PC-9 (cell line): ENCODE measurements around the gene GPT2. TPM values are rescaled to one million over a fixed set of nuclear protein-coding genes. Genes with fewer than 3 reads are reported as not detected.

Source experiments
- BruUV-seq: library from RNA; stranded (reverse); fragments of 400-500 nt; replicated peaks from 2 replicates; lab custom pipeline; 2021; lab: Mats Ljungman, UMichigan
- CTCF ChIA-PET: fragments of 300-600 bp; sonication (Branson Sonifier 250); formaldehyde crosslinking; loops from one replicate; lab custom pipeline; 2022; ENCODE audit warnings: antibody characterized with exemption; lab: Charles Lee
- POLR2A ChIA-PET: fragments of 300-600 bp; sonication (Branson Sonifier 250); formaldehyde crosslinking; loops from one replicate; lab custom pipeline; 2022; ENCODE audit warnings: antibody characterized with exemption; ENCODE audit not compliant: unreplicated experiment; lab: Charles Lee
- DNase-seq, 2 experiments: peaks; one replicate each; pipeline versions ENCODE4 v3.0.0 to v3.0.0-alpha.2; 2015 to 2022; ENCODE audit warnings: mixed read lengths in 1 of 2
- H2AFZ ChIP-seq: fragments of 200-600 bp; sonication (generic); 2 replicates; pipeline ENCODE4 v1.8.1; 2017; ENCODE audit warnings: antibody characterized with exemption
- H3F3A ChIP-seq: fragments of 200-600 bp; sonication (generic); 2 replicates; pipeline ENCODE4 v1.8.1; 2017; ENCODE audit warnings: antibody characterized with exemption, mild to moderate bottlenecking, low read depth; ENCODE audit not compliant: insufficient read depth
- H3K27ac ChIP-seq: fragments of 200-600 bp; sonication (generic); 2 replicates; pipeline ENCODE4 v1.6.1; 2016; ENCODE audit warnings: mixed run types
- H3K27me3 ChIP-seq: fragments of 200-600 bp; sonication (generic); 2 replicates; pipeline ENCODE4 v1.6.1; 2016; ENCODE audit warnings: low read depth, mixed run types; ENCODE audit not compliant: insufficient read depth
- H3K36me3 ChIP-seq: fragments of 200-600 bp; sonication (generic); 2 replicates; pipeline ENCODE4 v1.6.1; 2016; ENCODE audit warnings: low read depth, mixed run types
- H3K4me1 ChIP-seq: fragments of 200-600 bp; sonication (generic); replicated peaks from 2 replicates; pipeline ENCODE4 v1.6.1; 2016; ENCODE audit warnings: mixed run types; ENCODE audit not compliant: insufficient read depth
- H3K4me2 ChIP-seq: fragments of 200-600 bp; sonication (generic); 2 replicates; pipeline ENCODE4 v1.6.1; 2017; ENCODE audit warnings: mixed run types
- H3K4me3 ChIP-seq: fragments of 200-600 bp; sonication (generic); 2 replicates; pipeline ENCODE4 v1.6.1; 2016; ENCODE audit warnings: mixed run types
- H3K79me2 ChIP-seq: fragments of 200-600 bp; sonication (generic); 2 replicates; pipeline ENCODE4 v1.6.1; 2017; ENCODE audit warnings: low read depth, mixed run types
- H3K9me2 ChIP-seq: fragments of 200-600 bp; sonication (generic); 2 replicates; pipeline ENCODE4 v1.8.1; 2017; ENCODE audit warnings: mild to moderate bottlenecking; ENCODE audit not compliant: insufficient read depth
- H3K9me3 ChIP-seq: fragments of 200-600 bp; sonication (generic); 2 replicates; pipeline ENCODE4 v1.8.1; 2016; ENCODE audit warnings: low read depth; ENCODE audit not compliant: insufficient read depth
- H4K20me1 ChIP-seq: fragments of 200-600 bp; sonication (generic); 2 replicates; pipeline ENCODE4 v1.8.1; 2017; ENCODE audit not compliant: insufficient read depth
- EZH2 ChIP-seq: fragments of 200-600 bp; sonication (generic); IDR thresholded peaks from 2 replicates; pipeline ENCODE4 v1.8.0; 2017; ENCODE audit warnings: antibody characterized with exemption, low read depth
- intact Hi-C: fragments of 100-400 bp; cut with micrococcal nuclease; formaldehyde crosslinking; loops from one replicate; pipeline ENCODE4 v1.10.0; 2022; ENCODE audit not compliant: unreplicated experiment
- total RNA-seq: library from RNA; stranded (reverse); gene quantifications from 2 replicates; pipeline ENCODE4 v1.2.3, GENCODE V29; 2021
- TF ChIP-seq, protein P1 (sequence below): fragments of 200-600 bp; sonication (generic); conservative IDR thresholded peaks from 2 replicates; pipeline ENCODE4 v1.6.1; 2017; ENCODE audit warnings: mixed run types, antibody characterized with exemption, mild to moderate bottlenecking, moderate library complexity

Gene GPT2
- total RNA-seq, 1 experiment from 2014 or later = 67.2 TPM

DNA sequence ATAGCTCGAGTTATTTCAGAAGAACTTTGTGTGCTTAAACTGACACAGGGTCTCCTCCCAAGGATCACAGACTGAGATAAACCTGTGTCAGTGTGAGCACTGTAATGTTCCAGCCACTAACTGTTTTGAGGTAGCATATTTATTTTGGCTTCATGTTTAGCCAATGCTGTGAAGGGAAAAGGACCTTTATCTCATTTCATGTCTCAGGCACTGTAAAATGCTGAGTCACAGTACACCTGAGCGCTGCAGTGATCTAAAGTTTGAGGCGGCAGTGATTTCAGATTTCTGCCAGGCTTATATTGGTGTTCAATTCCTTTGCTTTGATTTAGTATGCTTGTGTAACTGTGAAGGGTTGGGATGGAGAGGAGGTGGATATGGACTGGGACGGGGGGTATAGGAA is 92.4 kb downstream of the GPT2 start:
- H3K4me1 ChIP-seq = peaks cover 35% of the 10 kb centered on the region
- H3K27ac ChIP-seq = peak overlapping the region; percentile 80
- H2AFZ ChIP-seq = peak overlapping the region; percentile 24; the same call in 1 of the 2 replicates
- no peaks in the 10 kb centered on the region for H3K27me3 ChIP-seq
- ChIA-PET CTCF (no interaction called here), POLR2A (interaction anchor here (0.6 to 0.7 kb wide), 2 partner anchors 155 to 1341 kb away, joined by 7 read pairs; no protein-coding TSS in a partner anchor)
- H3F3A ChIP-seq = peaks cover 32% of the 10 kb centered on the region
- no peak for TF ChIP-seq EZH2
- TF ChIP-seq, protein P1, sequence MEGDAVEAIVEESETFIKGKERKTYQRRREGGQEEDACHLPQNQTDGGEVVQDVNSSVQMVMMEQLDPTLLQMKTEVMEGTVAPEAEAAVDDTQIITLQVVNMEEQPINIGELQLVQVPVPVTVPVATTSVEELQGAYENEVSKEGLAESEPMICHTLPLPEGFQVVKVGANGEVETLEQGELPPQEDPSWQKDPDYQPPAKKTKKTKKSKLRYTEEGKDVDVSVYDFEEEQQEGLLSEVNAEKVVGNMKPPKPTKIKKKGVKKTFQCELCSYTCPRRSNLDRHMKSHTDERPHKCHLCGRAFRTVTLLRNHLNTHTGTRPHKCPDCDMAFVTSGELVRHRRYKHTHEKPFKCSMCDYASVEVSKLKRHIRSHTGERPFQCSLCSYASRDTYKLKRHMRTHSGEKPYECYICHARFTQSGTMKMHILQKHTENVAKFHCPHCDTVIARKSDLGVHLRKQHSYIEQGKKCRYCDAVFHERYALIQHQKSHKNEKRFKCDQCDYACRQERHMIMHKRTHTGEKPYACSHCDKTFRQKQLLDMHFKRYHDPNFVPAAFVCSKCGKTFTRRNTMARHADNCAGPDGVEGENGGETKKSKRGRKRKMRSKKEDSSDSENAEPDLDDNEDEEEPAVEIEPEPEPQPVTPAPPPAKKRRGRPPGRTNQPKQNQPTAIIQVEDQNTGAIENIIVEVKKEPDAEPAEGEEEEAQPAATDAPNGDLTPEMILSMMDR = no peak
- peaks cover 4% of the 10 kb centered on the region; the same call in 1 of the 2 replicates for H3K36me3 ChIP-seq
- intact Hi-C loops = loop anchor here (10.0 kb wide), 1 partner anchor 1268 kb away; the partner anchor contains the start of genes ABCC11 and LONP2
- peak; percentile 22 to 60 for DNase-seq
- H3K4me2 ChIP-seq = peak overlapping the region; percentile 54
- H3K79me2 ChIP-seq = peaks cover 31% of the 10 kb centered on the region
- no peaks in the 10 kb centered on the region for H3K9me2 ChIP-seq
- no TSS peak for BruUV-seq
- H4K20me1 ChIP-seq = peaks cover 12% of the 10 kb centered on the region
- no peaks in the 10 kb centered on the region for H3K9me3 ChIP-seq
- H3K4me3 ChIP-seq = no peak overlapping the region

Other genes with a start within 250 kb of the GPT2 start
- gene VPS35, start 195.2 kb upstream of the GPT2 start, total RNA-seq = 94.9 and 98.4 TPM in 2 replicates
- gene ORC6, start 194.7 kb upstream of the GPT2 start, total RNA-seq = 27.4 and 36.0 TPM in 2 replicates
- 0.28 and 0.68 TPM in 2 replicates for gene MYLK3, start 136.0 kb upstream of the GPT2 start, total RNA-seq
- gene C16orf87, start 53.2 kb upstream of the GPT2 start, total RNA-seq = 7.8 and 8.6 TPM in 2 replicates
- gene DNAJA2, start 89.3 kb downstream of the GPT2 start, total RNA-seq = 78.9 and 89.8 TPM in 2 replicates